ENCODE results near the gene C7orf25.

DNA sequence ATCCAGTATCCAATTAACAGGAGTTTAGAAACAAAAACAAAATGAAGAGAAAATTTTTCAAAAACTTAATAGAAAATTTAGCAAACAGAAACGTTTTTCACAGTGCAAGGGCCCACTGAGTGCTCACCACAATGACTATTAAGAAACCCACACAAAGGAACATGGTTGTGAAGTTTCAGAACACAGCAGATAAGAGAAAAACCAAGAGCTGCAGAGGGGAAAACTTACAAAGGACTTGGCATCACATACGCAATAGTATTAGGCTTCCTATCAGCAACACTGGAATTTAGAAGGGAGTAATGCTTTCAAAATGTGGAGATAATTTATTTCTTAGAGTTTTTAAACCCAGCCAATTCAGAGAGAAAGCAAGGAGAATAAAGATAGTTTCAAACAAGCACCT lies 1.7 kb upstream of the C7orf25 start:
- TF ChIP-seq MEF2B (IDR thresholded peaks at IDR 0.05; ENCODE audit: partially characterized antibody, poor library complexity, severe bottlenecking) (no peak), SUPT20H (IDR thresholded peaks at IDR 0.05; ENCODE audit: borderline replicate concordance, control insufficient read depth, low read depth, low read length) (no peak), PAX8 (IDR thresholded peaks at IDR 0.05) (no peak), POLR2AphosphoS5 (IDR thresholded peaks at IDR 0.05; ENCODE audit: low read length) (no peak), RFX5 (IDR thresholded peaks at IDR 0.05; ENCODE audit: low read depth, low read length) (no peak), YY1 (IDR thresholded peaks at IDR 0.05; ENCODE audit: low read depth, low read length) (no peak)
- TF ChIP-seq, protein P1, sequence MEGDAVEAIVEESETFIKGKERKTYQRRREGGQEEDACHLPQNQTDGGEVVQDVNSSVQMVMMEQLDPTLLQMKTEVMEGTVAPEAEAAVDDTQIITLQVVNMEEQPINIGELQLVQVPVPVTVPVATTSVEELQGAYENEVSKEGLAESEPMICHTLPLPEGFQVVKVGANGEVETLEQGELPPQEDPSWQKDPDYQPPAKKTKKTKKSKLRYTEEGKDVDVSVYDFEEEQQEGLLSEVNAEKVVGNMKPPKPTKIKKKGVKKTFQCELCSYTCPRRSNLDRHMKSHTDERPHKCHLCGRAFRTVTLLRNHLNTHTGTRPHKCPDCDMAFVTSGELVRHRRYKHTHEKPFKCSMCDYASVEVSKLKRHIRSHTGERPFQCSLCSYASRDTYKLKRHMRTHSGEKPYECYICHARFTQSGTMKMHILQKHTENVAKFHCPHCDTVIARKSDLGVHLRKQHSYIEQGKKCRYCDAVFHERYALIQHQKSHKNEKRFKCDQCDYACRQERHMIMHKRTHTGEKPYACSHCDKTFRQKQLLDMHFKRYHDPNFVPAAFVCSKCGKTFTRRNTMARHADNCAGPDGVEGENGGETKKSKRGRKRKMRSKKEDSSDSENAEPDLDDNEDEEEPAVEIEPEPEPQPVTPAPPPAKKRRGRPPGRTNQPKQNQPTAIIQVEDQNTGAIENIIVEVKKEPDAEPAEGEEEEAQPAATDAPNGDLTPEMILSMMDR (IDR thresholded peaks at IDR 0.05 in 2 of 3, conservative IDR thresholded peaks at IDR 0.05 in 1 of 3; ENCODE audit: control insufficient read depth in 2 of 3, extremely low read depth in 1 of 3, insufficient read depth in 1 of 3, low read depth in 3 of 3, low read length in 3 of 3) = no peak

Data from GM12878 (cell line).